Thyroid gland (tissue), 4 donors: ENCODE measurements around the gene SYNCRIP. TPM values are rescaled to one million over a fixed set of nuclear protein-coding genes. Genes with fewer than 3 reads are reported as not detected.
A peak's percentile ranks its signal among the peaks of the same experiment; 100 is the strongest.

Source experiments
- DNase-seq, 2 donors: peaks; one replicate each; pipeline ENCODE4 v3.0.0-alpha.2; 2019
- H3K27ac ChIP-seq, 3 donors: fragments of 200-600 bp; sonication (generic); 1 replicate in 2 of 3; 2 replicates in 1 of 3; pipeline ENCODE4 v1.5.1; 2016 to 2019; ENCODE audit warnings: mild to moderate bottlenecking in 1 of 3, moderate library complexity in 1 of 3
- H3K27me3 ChIP-seq: fragments of 200-600 bp; sonication (generic); one replicate; pipeline ENCODE4 v1.5.1; 2019
- H3K36me3 ChIP-seq, 2 donors: fragments of 200-600 bp; sonication (generic); one replicate each; pipeline ENCODE4 v1.5.1; 2016 to 2019
- H3K4me1 ChIP-seq, 2 donors: fragments of 200-600 bp; sonication (generic); one replicate each; pipeline ENCODE4 v1.5.1; 2017 to 2019
- H3K4me3 ChIP-seq, 3 donors: fragments of 200-600 bp; sonication (generic); replicated peaks in 1 of 3; 1 replicate in 2 of 3; 2 replicates in 1 of 3; pipeline ENCODE4 v1.5.1; 2016; ENCODE audit warnings: mild to moderate bottlenecking in 1 of 3
- H3K9me3 ChIP-seq: fragments of 200-600 bp; sonication (generic); one replicate; pipeline ENCODE4 v1.5.1; 2017
- CTCF ChIP-seq, 6 experiments: fragments of 200-600 bp in 3 of 6; fragments of 450-650 bp in 3 of 6; sonication (generic) in 3 of 6; IDR thresholded peaks; one replicate each; pipeline ENCODE4 v1.5.1; 2016 to 2019; ENCODE audit warnings: antibody characterized with exemption in 6 of 6, mild to moderate bottlenecking in 2 of 6, inconsistent platforms in 1 of 6, moderate library complexity in 1 of 6
- POLR2A ChIP-seq, 2 donors: fragments of 450-650 bp; IDR thresholded peaks; one replicate each; pipeline ENCODE4 v1.6.1; 2017; ENCODE audit warnings: antibody characterized with exemption in 2 of 2, mild to moderate bottlenecking in 2 of 2, moderate library complexity in 1 of 2
- WGBS, 2 donors: methylation state at CpG; one replicate each; pipeline ENCODE4 v1.1.5; 2017; 5-methylcytosine and 5-hydroxymethylcytosine counted together
- intact Hi-C: fragments of 100-400 bp; cut with DNase I; formaldehyde crosslinking; loops from one replicate; pipeline ENCODE4 v1.15.1; 2023
- total RNA-seq, 4 donors: library from RNA; depleted of rRNA; stranded (reverse); fragments of >200 nt; gene quantifications; one replicate each; pipeline ENCODE4 v1.2.3, GENCODE V29; 2016

Gene SYNCRIP
- total RNA-seq: 100 to 1,000 TPM; 107 to 144 (median 125) TPM

GRCh38 chr6:85642774-85643536 is at the start of gene SYNCRIP:
Gene SYNCRIP (minus strand): TSS chr6:85642886. CDS start chr6:85641439, 1,447 bp downstream.
- intact Hi-C loops: loop anchor here (2.0 to 5.0 kb wide), 2 partner anchors 36 to 51 kb away; partner anchors contain the start of gene SNX14
- peaks cover 39 to 47% of the 10 kb centered on the region in 2 donors for H3K4me1 ChIP-seq
- H3K27ac ChIP-seq: peak within 1 kb of the TSS; percentile 98 to 99 (median 99)
- H3K9me3 ChIP-seq: no peaks in the 10 kb centered on the region
- H3K4me3 ChIP-seq: peak within 1 kb of the TSS; percentile 90 to 99 (median 97)
- no peaks in the 10 kb centered on the region for H3K27me3 ChIP-seq
- H3K36me3 ChIP-seq: peaks cover 7 to 16% of the 10 kb centered on the region in 2 donors
- DNase-seq: peak; percentile 98 to 99
- 1% methylated on average over 41 to 51 of the region's 76 CpGs for WGBS, 2 donors
- TF ChIP-seq CTCF (IDR thresholded peaks at IDR 0.05): no peak
- TF ChIP-seq POLR2A (IDR thresholded peaks at IDR 0.05): peak; percentile 69 to 96

DNA sequence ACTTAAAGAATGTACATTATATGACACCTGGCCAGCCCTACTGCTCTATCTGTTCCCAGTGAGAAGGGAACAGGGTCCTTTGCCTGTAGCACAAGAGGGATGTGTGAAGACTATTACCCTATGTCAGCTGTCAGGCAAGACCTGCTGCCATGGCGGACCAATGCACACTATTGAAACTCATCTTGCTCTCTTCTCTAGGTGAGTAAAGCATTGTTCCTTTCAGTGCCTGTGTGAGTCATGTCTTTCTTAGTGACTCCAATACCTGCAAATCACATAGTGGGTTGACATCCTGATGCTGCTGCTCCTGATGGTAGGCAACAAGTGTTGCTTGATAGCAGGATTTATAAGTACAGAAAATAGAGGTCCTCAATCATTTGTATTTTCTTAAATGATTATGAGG is 48.8 kb upstream of the SYNCRIP start:
- no peak overlapping the region for H3K27ac ChIP-seq
- H3K9me3 ChIP-seq: no peaks in the 10 kb centered on the region
- TF ChIP-seq CTCF (IDR thresholded peaks at IDR 0.05) (no peak), POLR2A (IDR thresholded peaks at IDR 0.05) (no peak)
- 95% methylated on average over 1 of the region's 1 CpG for WGBS, 2 donors
- intact Hi-C loops: no loop called here
- no peaks in the 10 kb centered on the region for H3K4me1 ChIP-seq
- DNase-seq: no peak
- H3K27me3 ChIP-seq: no peaks in the 10 kb centered on the region
- H3K36me3 ChIP-seq: no peaks in the 10 kb centered on the region
- no peak overlapping the region for H3K4me3 ChIP-seq

DNA sequence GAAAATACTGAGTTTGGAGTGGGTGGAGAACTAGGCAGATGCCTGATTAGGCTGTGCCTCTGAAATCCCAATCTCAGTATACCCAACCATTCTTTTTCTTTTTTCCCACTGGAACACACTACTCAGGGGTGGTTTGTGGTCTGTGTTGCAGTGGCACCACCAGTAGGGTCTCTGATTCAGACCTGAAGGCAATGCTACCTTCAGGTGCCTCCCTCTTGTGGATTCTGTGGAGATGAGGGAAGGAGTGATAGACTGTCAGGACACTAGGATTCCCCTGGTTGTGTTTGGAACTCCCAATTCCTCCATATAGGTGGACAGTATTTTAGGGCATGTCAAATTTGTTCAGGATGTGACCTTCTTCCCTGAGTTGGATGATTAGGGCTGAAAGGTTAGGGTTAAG is 47.4 kb upstream of the SYNCRIP start:
- intact Hi-C loops: no loop called here
- no peak for TF ChIP-seq CTCF (IDR thresholded peaks at IDR 0.05)

DNA sequence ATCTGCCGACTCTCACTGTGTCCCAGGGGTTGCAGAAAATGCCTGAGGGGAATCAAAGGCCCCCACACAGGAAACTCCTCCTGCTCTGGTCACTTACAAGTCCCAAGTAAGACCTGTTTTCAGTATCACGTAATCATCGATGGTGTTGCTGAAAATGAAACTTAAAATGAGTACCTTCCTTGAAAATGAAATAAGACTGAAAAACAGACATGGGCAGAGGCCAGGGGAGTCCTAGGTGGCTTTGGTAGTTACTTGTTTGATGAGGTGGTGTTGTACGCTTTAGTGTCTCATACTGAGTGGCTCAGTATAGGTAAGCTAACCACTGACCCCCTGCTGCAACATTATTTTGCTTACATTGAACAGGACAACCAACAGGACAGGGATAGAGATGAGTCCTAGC is 43.0 kb upstream of the SYNCRIP start:
- DNase-seq: no peak
- no peak overlapping the region for H3K27ac ChIP-seq
- intact Hi-C loops: no loop called here
- H3K9me3 ChIP-seq: no peaks in the 10 kb centered on the region
- no peak overlapping the region for H3K4me3 ChIP-seq
- H3K36me3 ChIP-seq: no peaks in the 10 kb centered on the region
- H3K27me3 ChIP-seq: no peaks in the 10 kb centered on the region
- TF ChIP-seq POLR2A (IDR thresholded peaks at IDR 0.05) (no peak), CTCF (IDR thresholded peaks at IDR 0.05) (no peak)
- 95 to 97% methylated on average over 4 of the region's 4 CpGs for WGBS, 2 donors
- H3K4me1 ChIP-seq: no peaks in the 10 kb centered on the region

More for the DNA sequence above, 47.4 kb upstream of the SYNCRIP start:
- H3K36me3 ChIP-seq: no peaks in the 10 kb centered on the region
- no peaks in the 10 kb centered on the region for H3K9me3 ChIP-seq
- H3K27me3 ChIP-seq: no peaks in the 10 kb centered on the region
- H3K27ac ChIP-seq: no peak overlapping the region
- no peak for DNase-seq
- no peaks in the 10 kb centered on the region for H3K4me1 ChIP-seq
- no peak overlapping the region for H3K4me3 ChIP-seq

DNA sequence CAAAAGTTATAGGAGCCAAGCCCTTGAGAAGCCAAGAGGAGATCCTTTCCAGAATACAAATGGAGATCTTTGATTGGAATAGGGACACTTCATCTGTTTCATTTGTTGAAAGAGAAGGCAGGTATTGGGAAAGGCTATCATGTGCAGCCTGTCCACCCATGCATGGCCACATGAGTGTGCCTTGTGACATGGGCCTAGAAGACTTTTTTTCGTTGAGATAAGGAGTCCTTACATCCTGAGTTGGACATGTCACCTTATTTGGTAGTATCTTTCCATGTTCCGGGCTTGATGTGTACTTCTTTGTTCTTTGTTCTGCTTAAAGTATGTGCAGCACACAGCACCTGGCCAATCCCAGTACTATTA is 42.1 kb upstream of the SYNCRIP start:
- TF ChIP-seq CTCF (IDR thresholded peaks at IDR 0.05): no peak
- H3K4me3 ChIP-seq: no peak overlapping the region
- no peaks in the 10 kb centered on the region for H3K9me3 ChIP-seq
- DNase-seq: peak; percentile 45 to 59
- intact Hi-C loops: no loop called here
- H3K27me3 ChIP-seq: no peaks in the 10 kb centered on the region
- no peaks in the 10 kb centered on the region for H3K36me3 ChIP-seq
- H3K27ac ChIP-seq: no peak overlapping the region
- H3K4me1 ChIP-seq: no peaks in the 10 kb centered on the region
- WGBS, 2 donors: 47 to 53% methylated on average over 2 of the region's 2 CpGs
